ENCODE results near the gene AP3B2. TPM values are rescaled to one million over a fixed set of nuclear protein-coding genes. Genes with fewer than 3 reads are reported as not detected.

AP3B2 gene
- total RNA-seq, 1 donor from 2014 or later: 8.0 TPM

DNA sequence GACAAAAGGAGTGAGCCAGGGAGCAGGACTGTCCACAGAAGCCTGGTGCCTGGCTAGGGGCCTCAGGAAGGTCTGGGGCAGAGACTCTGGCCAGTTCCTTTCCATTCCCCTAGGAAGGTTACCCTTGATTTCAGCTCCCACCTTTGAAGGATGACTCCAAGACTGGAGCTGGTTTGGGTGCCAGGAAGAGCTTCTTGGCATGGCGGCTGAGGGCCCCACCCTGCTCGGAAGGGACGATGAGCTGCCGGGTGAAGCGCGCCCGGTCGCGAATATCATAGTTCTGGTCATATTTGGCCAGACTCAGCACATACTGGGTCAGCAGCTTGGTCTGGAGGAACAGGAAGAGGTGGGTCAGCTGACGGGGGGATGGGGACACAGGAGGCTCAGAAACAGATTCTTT lies 43.1 kb downstream of the AP3B2 start:
- H3K27me3 Mint-ChIP-seq: peaks cover 17% of the 10 kb centered on the region
- DNase-seq (ENCODE audit: extremely low spot score, unreplicated experiment): no peak
- H3K27ac Mint-ChIP-seq: no peak overlapping the region
- no peaks in the 10 kb centered on the region for H3K9me3 Mint-ChIP-seq
- no peaks in the 10 kb centered on the region for H3K4me1 Mint-ChIP-seq (ENCODE audit: unreplicated experiment)
- no peak overlapping the region for H3K4me3 Mint-ChIP-seq
- TF ChIP-seq, protein P1, sequence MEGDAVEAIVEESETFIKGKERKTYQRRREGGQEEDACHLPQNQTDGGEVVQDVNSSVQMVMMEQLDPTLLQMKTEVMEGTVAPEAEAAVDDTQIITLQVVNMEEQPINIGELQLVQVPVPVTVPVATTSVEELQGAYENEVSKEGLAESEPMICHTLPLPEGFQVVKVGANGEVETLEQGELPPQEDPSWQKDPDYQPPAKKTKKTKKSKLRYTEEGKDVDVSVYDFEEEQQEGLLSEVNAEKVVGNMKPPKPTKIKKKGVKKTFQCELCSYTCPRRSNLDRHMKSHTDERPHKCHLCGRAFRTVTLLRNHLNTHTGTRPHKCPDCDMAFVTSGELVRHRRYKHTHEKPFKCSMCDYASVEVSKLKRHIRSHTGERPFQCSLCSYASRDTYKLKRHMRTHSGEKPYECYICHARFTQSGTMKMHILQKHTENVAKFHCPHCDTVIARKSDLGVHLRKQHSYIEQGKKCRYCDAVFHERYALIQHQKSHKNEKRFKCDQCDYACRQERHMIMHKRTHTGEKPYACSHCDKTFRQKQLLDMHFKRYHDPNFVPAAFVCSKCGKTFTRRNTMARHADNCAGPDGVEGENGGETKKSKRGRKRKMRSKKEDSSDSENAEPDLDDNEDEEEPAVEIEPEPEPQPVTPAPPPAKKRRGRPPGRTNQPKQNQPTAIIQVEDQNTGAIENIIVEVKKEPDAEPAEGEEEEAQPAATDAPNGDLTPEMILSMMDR (conservative IDR thresholded peaks at IDR 0.05): no peak
- no peaks in the 10 kb centered on the region for H3K36me3 Mint-ChIP-seq

DNA sequence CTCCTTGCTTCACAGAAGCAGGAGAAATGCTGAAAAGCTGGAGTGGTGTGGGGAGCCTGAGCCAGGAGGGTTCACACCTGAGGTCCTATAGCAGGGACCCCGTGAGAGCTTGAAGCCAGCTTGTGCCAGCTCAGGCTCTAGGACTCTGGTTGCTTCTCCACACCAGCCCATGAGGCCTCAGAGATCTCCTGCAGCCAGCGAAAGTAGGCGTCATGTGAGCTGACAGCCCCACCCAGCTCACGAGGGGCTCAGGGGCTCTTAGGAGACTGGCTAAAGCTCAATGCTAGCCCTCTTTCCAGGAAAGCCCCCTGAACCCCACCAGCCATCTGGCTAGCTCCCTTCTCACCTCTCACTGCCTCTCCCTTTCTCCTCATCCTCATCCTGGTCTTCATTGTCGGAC lies 45.7 kb downstream of the AP3B2 start:
- Mint-ChIP-seq H3K4me1 (ENCODE audit: unreplicated experiment) (no peaks in the 10 kb centered on the region), H3K27me3 (peaks cover 27% of the 10 kb centered on the region), H3K27ac (no peak overlapping the region), H3K36me3 (no peaks in the 10 kb centered on the region), H3K4me3 (no peak overlapping the region), H3K9me3 (no peaks in the 10 kb centered on the region)
- no peak for DNase-seq (ENCODE audit: extremely low spot score, unreplicated experiment)
- TF ChIP-seq, protein P1 (conservative IDR thresholded peaks at IDR 0.05): no peak

- no peaks in the 10 kb centered on the region for H3K9me3 Mint-ChIP-seq
- peaks cover 29% of the 10 kb centered on the region for H3K27me3 Mint-ChIP-seq
- no peak overlapping the region for H3K27ac Mint-ChIP-seq
- TF ChIP-seq, protein P1 (conservative IDR thresholded peaks at IDR 0.05): no peak
- no peaks in the 10 kb centered on the region for H3K36me3 Mint-ChIP-seq
- no peak overlapping the region for H3K4me3 Mint-ChIP-seq
- peak; percentile 79 for DNase-seq (ENCODE audit: extremely low spot score, unreplicated experiment)
- no peaks in the 10 kb centered on the region for H3K4me1 Mint-ChIP-seq (ENCODE audit: unreplicated experiment)
These were observed 46.5 kb downstream of the AP3B2 start for GRCh38 chr15:82663186-82663600.

DNA sequence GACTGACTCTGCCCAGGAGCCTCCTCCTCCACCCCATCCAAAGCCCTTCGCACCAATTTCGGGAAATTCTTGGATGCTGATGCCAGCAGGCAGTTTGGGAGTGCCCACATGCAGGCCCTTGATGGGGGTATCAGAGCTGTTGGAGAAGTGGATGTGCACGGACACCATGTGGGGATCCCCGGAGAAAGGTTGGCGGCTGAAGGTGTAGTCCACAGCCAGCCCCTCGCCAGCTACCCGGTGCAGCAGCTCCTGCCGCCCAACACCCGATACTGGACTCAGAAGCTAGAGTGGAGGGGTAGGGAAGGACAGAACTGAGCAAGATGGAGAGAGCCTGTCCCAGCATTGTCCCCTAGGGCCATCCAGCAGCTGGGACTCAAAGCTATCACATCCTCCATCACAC lies 47.0 kb downstream of the AP3B2 start:
- peaks cover 29% of the 10 kb centered on the region for H3K27me3 Mint-ChIP-seq
- no peak overlapping the region for H3K27ac Mint-ChIP-seq
- no peak for DNase-seq (ENCODE audit: extremely low spot score, unreplicated experiment)
- no peak overlapping the region for H3K4me3 Mint-ChIP-seq
- no peaks in the 10 kb centered on the region for H3K36me3 Mint-ChIP-seq
- TF ChIP-seq, protein P1 (conservative IDR thresholded peaks at IDR 0.05): no peak
- H3K9me3 Mint-ChIP-seq: no peaks in the 10 kb centered on the region
- H3K4me1 Mint-ChIP-seq (ENCODE audit: unreplicated experiment): no peaks in the 10 kb centered on the region

DNA sequence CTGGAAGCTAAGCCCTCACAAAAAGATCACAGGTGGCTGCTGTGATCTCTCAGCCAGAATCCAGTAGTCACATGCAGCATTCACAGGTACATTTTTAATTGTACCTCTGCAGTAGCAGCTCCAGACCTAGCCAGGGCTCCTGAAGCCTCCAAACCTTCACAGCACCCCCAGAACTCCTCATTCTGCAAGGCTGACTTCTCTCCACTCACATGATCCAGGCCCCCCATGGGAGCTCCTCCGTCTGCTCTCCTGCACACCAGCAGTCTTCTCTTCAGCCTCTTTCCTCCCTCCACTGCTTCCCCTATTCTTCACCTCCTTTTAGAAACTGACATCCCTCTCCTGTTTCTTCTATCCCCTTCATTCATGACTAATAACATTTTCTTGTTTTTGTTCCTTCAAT lies 49.3 kb downstream of the AP3B2 start:
- Mint-ChIP-seq H3K36me3 (no peaks in the 10 kb centered on the region), H3K9me3 (no peaks in the 10 kb centered on the region), H3K4me1 (ENCODE audit: unreplicated experiment) (no peaks in the 10 kb centered on the region), H3K4me3 (no peak overlapping the region), H3K27me3 (peaks cover 34% of the 10 kb centered on the region), H3K27ac (no peak overlapping the region)
- TF ChIP-seq, protein P1 (conservative IDR thresholded peaks at IDR 0.05): no peak
- no peak for DNase-seq (ENCODE audit: extremely low spot score, unreplicated experiment)
